H9 (cell line): ENCODE results near the gene MICAL2. TPM values are rescaled to one million over a fixed set of nuclear protein-coding genes. Genes with fewer than 3 reads are reported as not detected.

ENCODE experiments used
- DNase-seq: peaks from one replicate; pipeline ENCODE4 v3.0.0-alpha.2; 2017
- H2AFZ ChIP-seq: one replicate; pipeline ENCODE4 v1.6.1; 2013; ENCODE audit warnings: mild to moderate bottlenecking, low read length, control low read depth, moderate library complexity
- H2AK5ac ChIP-seq: 2 replicates; pipeline ENCODE4 v1.6.1; 2013; ENCODE audit warnings: low read length, control low read depth, mixed read lengths; ENCODE audit not compliant: insufficient read length
- H2BK120ac ChIP-seq: one replicate; pipeline ENCODE4 v1.6.1; 2013; ENCODE audit warnings: low read depth, mild to moderate bottlenecking, low read length, control low read depth, inconsistent platforms; ENCODE audit not compliant: poor library complexity, severe bottlenecking
- H2BK12ac ChIP-seq: 2 replicates; pipeline ENCODE4 v1.6.1; 2013; ENCODE audit warnings: low read length, control low read depth, mixed read lengths, low read depth; ENCODE audit not compliant: insufficient read length
- H2BK15ac ChIP-seq: 2 replicates; pipeline ENCODE4 v1.6.1; 2013; ENCODE audit warnings: low read depth, low read length, control low read depth
- H2BK20ac ChIP-seq: one replicate; pipeline ENCODE4 v1.6.1; 2013; ENCODE audit warnings: low read depth, mild to moderate bottlenecking, low read length, control low read depth, inconsistent platforms; ENCODE audit not compliant: poor library complexity, severe bottlenecking
- H2BK5ac ChIP-seq: 2 replicates; pipeline ENCODE4 v1.6.1; 2013; ENCODE audit warnings: low read length, control low read depth, mixed read lengths; ENCODE audit not compliant: insufficient read length
- H3K14ac ChIP-seq: 2 replicates; pipeline ENCODE4 v1.6.1; 2013; ENCODE audit warnings: low read length, control low read depth; ENCODE audit not compliant: insufficient read depth
- H3K18ac ChIP-seq: 2 replicates; pipeline ENCODE4 v1.6.1; 2013; ENCODE audit warnings: low read depth, mild to moderate bottlenecking, mixed read lengths, low read length, control low read depth; ENCODE audit not compliant: insufficient read length
- H3K23ac ChIP-seq: 2 replicates; pipeline ENCODE4 v1.6.1; 2013; ENCODE audit warnings: low read length, control low read depth, mixed read lengths, low read depth; ENCODE audit not compliant: insufficient read length
- H3K23me2 ChIP-seq: 2 replicates; pipeline ENCODE4 v1.6.1; 2013; ENCODE audit warnings: low read depth, mild to moderate bottlenecking, mixed read lengths, low read length, control low read depth; ENCODE audit not compliant: insufficient read length, poor library complexity, severe bottlenecking
- H3K27ac ChIP-seq: 2 replicates; pipeline ENCODE4 v1.5.1; 2013; ENCODE audit warnings: low read length, control low read depth, mixed read lengths, low read depth; ENCODE audit not compliant: insufficient read length
- H3K27me3 ChIP-seq: 2 replicates; pipeline ENCODE4 v1.6.1; 2013; ENCODE audit warnings: low read length, control low read depth, inconsistent platforms; ENCODE audit not compliant: insufficient read depth
- H3K4ac ChIP-seq: 2 replicates; pipeline ENCODE4 v1.6.1; 2013; ENCODE audit warnings: low read depth, mild to moderate bottlenecking, control low read depth, inconsistent platforms, low read length, moderate library complexity
- H3K4me1 ChIP-seq: 2 replicates; pipeline ENCODE4 v1.6.1; 2013; ENCODE audit warnings: low read length, control low read depth, inconsistent platforms; ENCODE audit not compliant: insufficient read depth
- H3K4me2 ChIP-seq: 2 replicates; pipeline ENCODE4 v1.6.1; 2013; ENCODE audit warnings: low read length, control low read depth, mixed read lengths; ENCODE audit not compliant: insufficient read length, insufficient read depth
- H3K56ac ChIP-seq: 2 replicates; pipeline ENCODE4 v1.6.1; 2013; ENCODE audit warnings: low read depth, mild to moderate bottlenecking, mixed read lengths, low read length, control low read depth; ENCODE audit not compliant: insufficient read length
- H3K79me1 ChIP-seq: 2 replicates; pipeline ENCODE4 v1.6.1; 2013; ENCODE audit warnings: low read depth, mild to moderate bottlenecking, moderate library complexity, low read length, control low read depth, inconsistent platforms; ENCODE audit not compliant: insufficient read depth, poor library complexity, severe bottlenecking
- H3K79me2 ChIP-seq: 2 replicates; pipeline ENCODE4 v1.6.1; 2013; ENCODE audit warnings: low read length, control low read depth, inconsistent platforms; ENCODE audit not compliant: insufficient read depth
- H3K9ac ChIP-seq: 2 replicates; pipeline ENCODE4 v1.6.1; 2013; ENCODE audit warnings: low read length, control low read depth, mixed read lengths; ENCODE audit not compliant: insufficient read length; ENCODE audit errors: extremely low read depth
- H3K9me3 ChIP-seq: one replicate; pipeline ENCODE4 v1.6.1; 2013; ENCODE audit warnings: low read depth, low read length, inconsistent platforms; ENCODE audit not compliant: control insufficient read depth
- H3T11ph ChIP-seq: one replicate; pipeline ENCODE4 v1.6.1; 2013; ENCODE audit warnings: mild to moderate bottlenecking, low read length, control low read depth, inconsistent platforms
- H4K20me1 ChIP-seq: one replicate; pipeline ENCODE4 v1.6.1; 2013; ENCODE audit not compliant: control insufficient read depth, insufficient read length, insufficient read depth
- H4K5ac ChIP-seq: 2 replicates; pipeline ENCODE4 v1.6.1; 2013; ENCODE audit warnings: low read depth, mild to moderate bottlenecking, mixed read lengths, low read length, control low read depth; ENCODE audit not compliant: insufficient read length
- H4K8ac ChIP-seq: replicated peaks from 2 replicates; pipeline ENCODE4 v1.6.1; 2013; ENCODE audit warnings: low read length, control low read depth, mixed read lengths, low read depth; ENCODE audit not compliant: insufficient read length
- H4K91ac ChIP-seq: 2 replicates; pipeline ENCODE4 v1.6.1; 2013; ENCODE audit warnings: low read depth, mild to moderate bottlenecking, moderate library complexity, mixed read lengths, low read length, control low read depth; ENCODE audit not compliant: insufficient read length
- H3K27ac Mint-ChIP-seq, 3 experiments: 2 replicates in 2 of 3; 3 replicates in 1 of 3; pipeline ENCODE4 v1.8.0; 2020 to 2021; ENCODE audit warnings: mixed read lengths in 3 of 3, mild to moderate bottlenecking in 1 of 3, moderate library complexity in 1 of 3
- H3K27me3 Mint-ChIP-seq: 2 replicates; pipeline ENCODE4 v1.8.0; 2021; ENCODE audit warnings: low read depth, mild to moderate bottlenecking, moderate library complexity, mixed read lengths
- H3K36me3 Mint-ChIP-seq, 3 experiments: 2 replicates in 2 of 3; 3 replicates in 1 of 3; pipeline ENCODE4 v1.8.0; 2020 to 2021; ENCODE audit warnings: low read depth in 3 of 3, mixed read lengths in 3 of 3; ENCODE audit not compliant: insufficient read depth in 1 of 3
- H3K4me1 Mint-ChIP-seq, 2 experiments: 2 replicates each; pipeline ENCODE4 v1.8.0; 2020; ENCODE audit warnings: mixed read lengths in 2 of 2
- H3K4me3 Mint-ChIP-seq, 2 experiments: 2 replicates in 1 of 2; 3 replicates in 1 of 2; pipeline ENCODE4 v1.8.0; 2020 to 2021; ENCODE audit warnings: mild to moderate bottlenecking in 2 of 2, mixed read lengths in 2 of 2, moderate library complexity in 1 of 2
- H3K9me3 Mint-ChIP-seq, 2 experiments: 2 replicates in 1 of 2; 3 replicates in 1 of 2; pipeline ENCODE4 v1.8.0; 2020; ENCODE audit warnings: mild to moderate bottlenecking in 2 of 2, mixed read lengths in 2 of 2, moderate library complexity in 1 of 2
- CTCF ChIP-seq: fragments of 200-600 bp; sonication (generic); conservative IDR thresholded peaks from 3 replicates; pipeline ENCODE4 v1.8.0; 2021; ENCODE audit warnings: antibody characterized with exemption, mild to moderate bottlenecking
- WGBS: extraction: QIAGEN DNeasy Blood & Tissue Kit; methylation state at CpG from one replicate; pipeline ENCODE4 v1.1.7; 2013; ENCODE audit warnings: missing lambda C conversion rate, low lambda C conversion rate, mixed read lengths; ENCODE audit not compliant: insufficient read length; ENCODE audit errors: extremely low coverage; 5-methylcytosine and 5-hydroxymethylcytosine counted together
- total RNA-seq: library from RNA; stranded (reverse); gene quantifications from 2 replicates; pipeline ENCODE4 v1.2.1, GENCODE V29; 2021

The MICAL2 gene
- total RNA-seq, 1 experiment from 2014 or later = 4.7 TPM

GRCh38 chr11:12221051-12221535 lies 110.7 kb downstream of the MICAL2 start:
- no peak for TF ChIP-seq CTCF

More at GRCh38 chr11:12221051-12221535, 110.7 kb downstream of the MICAL2 start:
- Mint-ChIP-seq H3K4me3 (no peak overlapping the region), H3K9me3 (no peaks in the 10 kb centered on the region), H3K27me3 (peaks cover 9% of the 10 kb centered on the region), H3K27ac (no peak overlapping the region), H3K36me3 (no peaks in the 10 kb centered on the region), H3K4me1 (peaks cover 0 to 6% of the 10 kb centered on the region in 2 experiments; a peak in 2 of 4 replicates)
- no peaks in the 10 kb centered on the region for H4K20me1 ChIP-seq
- no peak overlapping the region for H3K4ac ChIP-seq
- H2BK120ac ChIP-seq = no peak overlapping the region
- no peak overlapping the region for H3K4me2 ChIP-seq
- no peak overlapping the region for H4K8ac ChIP-seq
- no peak overlapping the region for H2BK20ac ChIP-seq
- H3K79me1 ChIP-seq = no peaks in the 10 kb centered on the region
- H3K79me2 ChIP-seq = no peaks in the 10 kb centered on the region
- no peak overlapping the region for H4K91ac ChIP-seq
- H2BK15ac ChIP-seq = no peak overlapping the region
- no peak for DNase-seq
- no peak overlapping the region for H3K23ac ChIP-seq
- no peaks in the 10 kb centered on the region for H3K9me3 ChIP-seq
- no peak overlapping the region for H3K9ac ChIP-seq
- no peaks in the 10 kb centered on the region for H3K27me3 ChIP-seq
- H3K56ac ChIP-seq = no peak overlapping the region
- H3K23me2 ChIP-seq = no peaks in the 10 kb centered on the region
- no peak overlapping the region for H2BK12ac ChIP-seq
- H3K14ac ChIP-seq = no peak overlapping the region; the same call in 1 of the 2 replicates
- no peak overlapping the region for H3K27ac ChIP-seq
- WGBS = no CpG with 5 or more reads among the region's 6 CpGs
- H3K18ac ChIP-seq = no peak overlapping the region
- no peak overlapping the region for H2AFZ ChIP-seq
- H3T11ph ChIP-seq = no peak overlapping the region
- no peak overlapping the region for H2AK5ac ChIP-seq
- H4K5ac ChIP-seq = no peak overlapping the region
- H3K4me1 ChIP-seq = no peaks in the 10 kb centered on the region
- no peak overlapping the region for H2BK5ac ChIP-seq
